Midbrain (tissue), 1 donor: ENCODE results near the gene HTRA3.

ENCODE experiments used
- DNase-seq: peaks from one replicate; lab custom pipeline; 2025; lab: John Stamatoyannopoulos, UW

HTRA3 gene

DNA sequence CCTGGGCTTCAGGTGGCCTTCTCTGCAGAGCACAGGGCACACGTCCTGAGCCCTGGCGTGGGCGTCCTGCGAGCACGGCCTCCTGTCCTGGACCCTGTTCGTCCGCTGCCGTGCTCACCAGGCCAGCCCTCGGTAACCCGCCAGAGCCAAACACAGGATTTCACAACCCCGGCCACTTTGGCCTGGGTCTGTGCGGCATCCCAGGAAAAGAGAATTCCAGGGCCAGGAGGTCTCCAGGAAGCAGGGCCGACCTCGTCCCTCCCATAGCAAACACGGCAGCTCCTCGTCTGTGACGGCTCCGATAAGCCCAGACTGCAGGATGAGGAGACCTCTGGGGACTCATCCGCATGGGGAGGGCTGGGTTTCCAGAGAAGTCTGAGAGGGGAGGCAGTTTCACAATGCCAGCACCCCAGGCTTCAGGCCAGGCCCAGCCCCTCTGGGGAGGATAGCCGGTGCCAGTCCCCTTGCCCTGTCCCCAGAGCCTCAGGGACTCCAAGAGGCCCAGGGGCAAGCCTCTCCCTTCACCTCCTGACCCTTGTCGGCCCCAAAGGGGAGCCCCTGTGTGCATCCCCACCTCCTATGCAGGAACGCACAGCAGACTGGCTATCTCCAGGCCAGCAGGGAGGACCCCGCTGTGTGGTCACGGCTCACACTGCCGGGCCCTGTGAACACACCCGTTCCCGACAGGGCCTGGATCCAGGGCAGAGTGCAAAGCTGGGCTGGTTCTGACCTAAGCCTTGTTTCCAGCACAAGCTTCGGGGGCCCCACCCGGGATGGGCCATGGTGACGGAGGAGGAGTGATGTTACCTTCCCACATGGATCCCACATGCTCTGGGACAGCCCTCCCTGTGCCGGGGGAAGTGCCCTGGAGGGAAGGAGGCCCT, 22.3 kb upstream of the HTRA3 start:
- no peak for DNase-seq

GRCh38 chr4:8248091-8248490, 21.5 kb upstream of the HTRA3 start:
- DNase-seq: no peak

GRCh38 chr4:8250227-8250626, 19.3 kb upstream of the HTRA3 start:
- DNase-seq: no peak

DNA sequence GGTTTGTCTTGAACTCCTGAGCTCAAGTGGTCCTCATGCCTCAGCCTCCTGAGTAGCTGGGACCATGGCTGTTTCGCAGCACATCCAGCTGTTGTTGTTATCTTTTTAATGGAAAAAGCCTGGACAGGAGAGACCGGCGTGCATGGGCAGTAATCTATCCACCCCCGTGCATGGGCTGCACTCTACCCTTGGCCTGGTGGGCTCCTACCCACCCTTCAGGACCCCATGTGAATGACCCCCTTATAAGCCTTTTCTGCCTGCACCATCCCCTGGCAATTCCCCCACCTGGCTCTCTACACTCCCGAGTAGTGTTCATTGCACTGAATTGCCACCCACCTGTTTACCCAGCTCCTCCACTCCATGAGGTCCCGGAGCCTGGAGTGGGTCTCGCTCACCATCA, 18.9 kb upstream of the HTRA3 start:
- DNase-seq: no peak

- no peak for DNase-seq
These were observed 18.3 kb upstream of the HTRA3 start for GRCh38 chr4:8251110-8251883.

DNA sequence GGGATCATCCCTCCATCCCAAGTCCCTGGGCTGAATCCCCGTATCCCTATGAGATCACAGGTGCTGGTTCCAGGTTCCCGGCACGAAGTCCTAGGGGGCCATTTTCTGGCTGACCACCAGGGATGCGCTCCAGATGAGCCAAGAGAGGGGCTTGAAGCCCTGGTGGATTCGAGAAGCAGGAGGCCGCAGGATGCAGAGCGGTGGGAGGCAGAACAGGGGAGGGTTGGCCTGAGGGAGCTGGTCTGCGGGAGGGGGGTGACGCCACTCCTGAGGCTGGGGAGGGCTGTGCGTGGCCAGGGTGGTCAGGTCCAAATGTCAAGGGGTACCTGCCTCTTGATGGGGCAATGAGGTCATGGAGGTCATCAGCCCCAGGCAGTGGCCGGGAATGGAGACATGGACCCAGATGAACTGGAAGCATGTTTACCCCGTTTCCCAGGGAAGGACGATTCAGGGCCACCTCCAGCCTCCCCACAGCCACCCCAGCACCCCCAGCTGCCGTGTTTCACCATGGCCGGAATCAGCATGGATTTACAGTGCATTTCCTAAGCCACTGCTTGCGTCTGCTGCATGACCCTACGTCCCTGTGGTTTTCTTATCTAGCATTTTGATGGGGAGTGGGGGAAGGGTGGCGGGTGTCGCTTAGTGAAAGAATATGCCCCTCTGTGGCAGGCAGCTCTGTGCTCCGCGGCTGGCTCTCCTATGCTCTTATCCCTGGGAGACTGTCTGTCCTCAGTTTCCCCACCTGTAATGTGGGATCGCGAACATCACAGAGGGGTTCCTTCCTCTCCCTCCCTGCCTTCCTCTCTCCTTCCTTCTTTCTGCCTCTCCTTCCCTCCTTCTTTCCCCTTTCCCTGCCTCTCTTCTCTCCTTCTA, 17.0 kb upstream of the HTRA3 start:
- DNase-seq: no peak

GRCh38 chr4:8254076-8254475, 15.5 kb upstream of the HTRA3 start:
- no peak for DNase-seq

GRCh38 chr4:8255698-8256441, 13.7 kb upstream of the HTRA3 start:
- no peak for DNase-seq

- DNase-seq: no peak
These were observed 11.7 kb upstream of the HTRA3 start for GRCh38 chr4:8257854-8258253.

GRCh38 chr4:8258552-8259212, 10.9 kb upstream of the HTRA3 start:
- no peak for DNase-seq

GRCh38 chr4:8259743-8260430, 9.7 kb upstream of the HTRA3 start:
- no peak for DNase-seq

DNA sequence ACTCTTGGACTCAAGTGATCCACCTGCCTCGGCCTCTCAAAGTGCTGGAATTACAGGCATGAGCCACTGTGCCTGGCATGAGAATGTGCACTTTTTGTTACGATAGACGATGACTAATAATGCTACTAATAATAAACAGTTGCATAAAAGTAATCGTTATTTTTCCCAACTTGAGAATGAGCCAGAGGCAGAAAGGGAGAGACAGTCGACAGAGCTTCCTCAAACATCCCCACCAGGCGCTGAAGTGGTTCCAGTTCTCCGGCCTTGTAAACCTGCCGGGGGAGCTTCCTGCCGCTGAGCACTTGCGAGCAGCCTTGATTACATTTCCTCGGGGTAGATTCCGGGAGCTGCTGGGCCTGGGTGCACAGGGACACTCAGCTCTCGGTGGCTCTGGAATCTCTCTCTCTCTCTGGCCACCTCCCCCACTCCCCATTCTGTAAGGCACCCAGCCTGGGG, 8.9 kb upstream of the HTRA3 start:
- no peak for DNase-seq

DNA sequence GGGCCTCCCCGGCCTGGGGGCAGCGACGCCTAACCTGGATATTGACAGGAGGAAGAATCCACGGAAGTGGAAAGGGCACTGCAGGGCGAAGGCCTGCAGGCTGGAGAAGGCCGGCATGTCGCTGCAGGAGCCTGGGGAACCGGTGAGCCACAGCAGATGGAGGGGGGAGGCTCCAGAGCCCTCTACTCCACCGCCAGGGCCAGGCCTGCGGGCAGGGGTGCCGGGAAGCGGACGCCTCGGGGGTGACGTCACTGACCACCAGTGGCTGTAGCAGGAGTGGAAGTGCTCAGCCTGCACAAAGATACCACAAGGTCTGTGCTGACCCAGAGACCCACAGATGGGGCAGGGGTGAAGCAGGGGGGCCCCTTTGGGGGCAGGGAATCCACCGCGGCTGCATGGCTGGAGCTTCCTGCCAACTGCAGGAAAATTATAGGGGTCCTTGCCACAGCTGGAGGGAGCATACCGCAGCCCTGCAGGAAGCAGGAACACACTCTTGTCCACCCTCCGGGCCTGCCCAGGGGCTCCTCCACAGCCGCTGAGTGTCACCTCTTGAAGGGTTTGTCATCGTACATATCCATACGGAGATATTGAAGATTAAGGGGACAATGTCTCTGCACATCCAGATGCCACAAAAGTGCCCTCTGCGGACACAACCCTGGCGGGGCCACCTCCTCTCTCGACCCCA, 7.6 kb upstream of the HTRA3 start:
- no peak for DNase-seq

DNA sequence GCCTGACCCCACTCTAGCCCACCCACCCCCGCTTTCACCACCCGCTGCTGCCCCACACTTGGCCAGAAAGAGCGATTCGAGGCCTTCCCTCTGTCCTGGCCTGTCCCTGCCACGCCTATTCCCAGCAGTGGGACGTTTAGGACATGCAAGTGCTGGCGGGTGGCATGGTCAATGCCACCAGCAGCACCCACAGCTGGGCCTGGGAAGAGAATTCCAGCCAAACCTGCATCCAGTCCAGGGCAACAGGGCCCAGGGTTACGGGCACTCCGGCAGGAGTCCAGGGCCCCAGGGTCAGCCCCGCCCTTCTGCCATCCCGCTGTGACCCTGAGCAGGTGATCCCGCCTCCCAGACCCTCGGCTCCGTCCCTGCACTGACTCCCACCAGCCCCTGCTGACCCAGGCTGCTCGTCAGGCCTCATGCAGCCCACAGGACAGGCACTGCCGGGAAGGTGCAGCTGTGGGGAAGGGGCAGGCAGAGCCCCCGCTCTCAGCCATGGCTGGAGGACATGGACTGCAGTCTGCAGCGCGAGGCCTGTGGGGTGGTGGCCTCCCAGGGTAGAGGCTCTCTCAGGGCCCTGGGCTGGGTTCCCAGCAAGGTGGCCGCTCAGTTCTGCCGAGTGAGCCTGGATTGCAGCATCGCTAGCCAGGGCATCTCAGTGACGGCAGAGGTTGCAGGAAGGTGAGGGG, 6.8 kb upstream of the HTRA3 start:
- DNase-seq: no peak

DNA sequence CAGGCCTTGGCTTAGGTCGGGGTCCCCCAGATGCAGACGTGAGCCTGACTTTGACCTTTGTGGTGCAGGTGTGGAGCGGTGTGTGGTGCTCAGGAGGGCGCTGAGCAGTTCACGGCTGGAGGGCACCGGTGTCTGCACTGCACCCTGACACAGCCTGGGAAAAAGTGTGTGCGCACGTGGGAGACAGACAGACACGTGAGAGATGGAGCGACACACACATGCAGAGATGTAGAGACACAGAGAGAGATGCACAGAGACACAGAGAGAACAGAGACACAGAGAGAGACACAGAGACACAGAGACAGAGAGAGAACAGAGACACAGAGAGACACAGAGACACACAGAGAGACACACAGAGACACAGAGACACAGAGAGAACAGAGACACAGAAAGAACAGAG, 6.2 kb upstream of the HTRA3 start:
- no peak for DNase-seq

DNA sequence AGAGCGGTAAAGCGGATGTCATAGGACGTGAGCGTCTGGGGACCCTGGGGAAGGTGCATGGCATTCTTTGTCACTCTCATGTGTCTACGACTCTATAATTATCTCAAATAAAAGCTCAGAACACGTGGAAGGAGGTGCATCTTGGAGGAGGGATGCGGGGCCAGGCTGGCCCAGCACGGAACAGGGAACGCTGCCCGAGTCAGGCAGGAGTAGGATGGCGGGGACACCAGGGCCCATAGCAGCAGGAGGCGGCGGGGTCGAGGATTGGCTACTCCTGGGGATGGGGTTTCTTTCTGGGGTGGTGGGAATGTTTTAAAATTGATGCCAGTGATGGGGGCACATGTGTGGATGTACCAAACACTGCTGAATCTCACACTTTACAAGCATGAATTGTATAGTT, 5.4 kb upstream of the HTRA3 start:
- DNase-seq: no peak

DNA sequence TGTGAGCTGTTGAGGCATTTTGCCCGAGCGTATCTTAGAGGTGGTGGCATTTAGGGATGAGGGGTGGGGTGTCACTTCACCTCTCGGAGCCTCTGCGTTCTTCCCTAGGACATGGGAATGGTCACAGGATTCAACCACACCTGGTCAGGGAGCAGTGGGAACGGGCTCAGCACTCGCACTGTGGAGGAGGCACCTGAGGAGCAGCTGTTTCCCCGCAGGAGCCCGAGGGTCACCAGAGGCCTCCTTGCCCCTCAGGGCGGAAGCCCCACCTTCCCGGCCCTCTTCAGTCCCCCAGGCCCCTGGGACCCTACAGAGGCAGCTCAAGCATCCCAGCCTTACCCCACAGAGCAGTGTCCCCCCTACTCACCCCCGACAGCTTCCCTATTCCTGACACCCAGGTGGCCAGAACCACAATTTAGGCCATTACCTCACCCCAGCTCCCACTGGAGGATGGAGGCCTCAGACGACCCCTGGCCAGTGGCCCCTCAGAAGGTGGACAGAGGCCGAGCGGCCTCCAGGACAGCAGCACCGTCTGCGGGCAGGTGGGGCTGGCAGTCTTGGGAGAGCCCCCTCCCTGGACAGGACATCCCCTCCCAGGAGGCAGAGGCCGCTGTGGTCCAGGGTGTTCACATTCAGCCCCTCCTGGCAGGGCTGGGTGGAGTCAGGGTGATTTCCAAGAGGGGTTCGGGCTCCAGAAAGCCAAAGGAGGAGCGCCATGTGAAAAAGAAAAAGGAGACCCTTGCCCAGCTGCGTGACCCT, 4.2 kb upstream of the HTRA3 start:
- no peak for DNase-seq

GRCh38 chr4:8266088-8266487, 3.5 kb upstream of the HTRA3 start:
- DNase-seq: no peak
